AG20443 (cell line): ENCODE data around the gene SLC25A53.
"Not testable (repeated sequence)": the region's sequence is repeated elsewhere in the genome, so short reads cannot be mapped to it uniquely, and the experiment has no call there.

Experiments
- DNase-seq: peaks from one replicate; pipeline ENCODE4 v3.0.0; 2012; ENCODE audit warnings: low spot score, mixed read lengths

The SLC25A53 gene

GRCh38 chrX:104054956-104055355 lies 101.9 kb downstream of the SLC25A53 start:
- DNase-seq, result not testable (repeated sequence)
